HAP-1 (cell line): Measurements from ENCODE around the gene ZNF609.

ENCODE experiments used
- DNase-seq, 2 experiments: peaks; one replicate each; pipeline ENCODE4 v3.0.0-alpha.2; 2016 to 2020; ENCODE audit warnings: low spot score in 2 of 2
- H3K27me3 ChIP-seq: fragments of 250-450 bp; sonication (Bioruptor Pico); 2 replicates; pipeline ENCODE4 v1.5.1; 2020; ENCODE audit warnings: low read depth, mild to moderate bottlenecking, moderate library complexity
- H3K36me3 ChIP-seq: fragments of 250-450 bp; sonication (Bioruptor Pico); replicated peaks from 2 replicates; pipeline ENCODE4 v1.5.1; 2020; ENCODE audit warnings: mild to moderate bottlenecking
- H3K4me1 ChIP-seq: fragments of 250-450 bp; sonication (Bioruptor Pico); 2 replicates; pipeline ENCODE4 v1.5.1; 2020; ENCODE audit warnings: mild to moderate bottlenecking
- H3K4me3 ChIP-seq: fragments of 250-450 bp; sonication (Bioruptor Pico); 2 replicates; pipeline ENCODE4 v1.5.1; 2020; ENCODE audit warnings: mild to moderate bottlenecking, moderate library complexity
- H3K9me3 ChIP-seq: fragments of 250-450 bp; sonication (Bioruptor Pico); 2 replicates; pipeline ENCODE4 v1.5.1; 2020; ENCODE audit warnings: mild to moderate bottlenecking, moderate library complexity
- in situ Hi-C: fragments of 300-500 bp; cut with MboI; formaldehyde crosslinking; loops from 3 replicates; pipeline ENCODE4 v1.14.3; 2020; ENCODE audit warnings: low sequenced_read_pairs, inconsistent platforms, mixed read lengths

ZNF609 gene

DNA sequence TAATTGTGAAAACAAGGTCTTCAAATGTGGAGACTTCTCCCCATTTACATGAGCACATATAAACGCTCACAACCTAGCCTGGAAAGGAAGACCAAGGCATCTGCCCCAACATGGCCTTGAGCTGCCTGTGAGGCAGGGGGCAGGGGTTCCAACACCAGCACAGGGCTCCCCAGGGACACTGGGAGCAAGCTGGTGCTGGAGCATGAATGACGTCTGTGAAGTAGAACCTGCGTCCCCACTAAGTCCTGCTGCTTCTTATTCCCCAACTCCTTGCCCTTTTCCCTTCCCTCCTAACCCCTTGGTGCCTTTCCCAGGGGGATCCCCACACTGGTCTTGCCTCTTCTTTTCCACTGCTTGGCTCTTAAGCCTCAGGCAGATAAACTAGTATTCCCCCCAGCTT, 221.9 kb downstream of the ZNF609 start:
- H3K9me3 ChIP-seq = no peaks in the 10 kb centered on the region
- no peaks in the 10 kb centered on the region for H3K27me3 ChIP-seq
- no peak for DNase-seq
- in situ Hi-C loops = loop anchor here (5.0 kb wide), 2 partner anchors 45 to 260 kb away; no protein-coding TSS in a partner anchor
- H3K4me1 ChIP-seq = no peaks in the 10 kb centered on the region
- H3K36me3 ChIP-seq = peaks cover 87% of the 10 kb centered on the region
- H3K4me3 ChIP-seq = no peak overlapping the region

DNA sequence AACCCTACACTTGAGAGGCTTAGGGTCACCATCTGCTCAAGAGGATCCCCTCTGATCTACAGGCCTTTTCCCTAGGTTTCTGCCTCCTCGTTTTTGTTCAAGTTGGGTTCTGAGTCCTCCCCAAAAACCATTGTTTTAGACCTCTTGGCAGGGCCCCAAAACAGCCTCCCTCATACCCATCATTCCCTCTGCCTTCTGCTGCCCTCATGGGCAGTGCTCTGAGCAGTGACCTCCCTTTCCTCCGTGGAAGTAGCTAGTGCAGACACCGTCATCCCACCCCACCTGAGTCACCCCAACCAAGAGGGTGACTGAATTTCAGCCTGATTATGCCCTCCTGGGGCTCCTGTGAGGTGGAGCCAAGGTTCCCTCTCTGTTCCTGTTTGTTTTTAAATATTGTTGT, 223.0 kb downstream of the ZNF609 start:
- Histone ChIP-seq H3K4me1 (peaks cover 1% of the 10 kb centered on the region), H3K4me3 (no peak overlapping the region), H3K9me3 (no peaks in the 10 kb centered on the region), H3K36me3 (peaks cover 93% of the 10 kb centered on the region), H3K27me3 (no peaks in the 10 kb centered on the region)
- no peak for DNase-seq
- in situ Hi-C loops = loop anchor here (5.0 kb wide), 2 partner anchors 44 to 261 kb away; no protein-coding TSS in a partner anchor

DNA sequence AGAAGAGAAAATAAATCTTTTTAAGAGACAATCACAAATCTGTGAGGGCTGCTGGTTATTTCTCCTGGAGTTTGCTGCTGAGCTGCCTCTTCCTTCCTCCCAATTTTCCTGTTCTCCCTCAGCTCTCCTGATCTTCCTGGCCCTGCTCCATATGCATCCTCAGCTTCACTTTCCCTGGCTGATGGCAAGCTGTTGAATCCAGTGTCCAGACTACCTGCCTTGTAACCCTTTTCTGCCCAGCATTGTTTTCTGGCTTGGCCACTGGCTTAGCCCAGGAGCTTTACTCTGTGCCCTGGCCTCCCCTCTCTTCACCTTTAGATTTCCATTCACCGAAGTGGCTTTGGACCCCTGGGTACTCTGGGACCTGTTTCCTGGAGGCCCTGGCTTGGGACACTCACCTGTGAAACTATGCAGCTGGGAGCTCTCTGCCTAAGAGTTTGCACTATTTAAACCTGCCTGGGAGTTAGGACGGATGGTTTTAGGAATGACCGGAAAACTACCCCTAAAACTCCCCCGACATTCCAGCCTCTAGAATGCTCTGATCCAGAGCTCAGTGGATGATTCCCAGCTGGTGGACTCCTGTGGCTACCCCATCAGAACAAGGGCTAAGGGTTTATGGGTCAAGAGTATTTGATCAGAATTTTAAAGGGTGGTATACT, 225.0 kb downstream of the ZNF609 start:
- no peaks in the 10 kb centered on the region for H3K27me3 ChIP-seq
- peaks cover 91% of the 10 kb centered on the region for H3K36me3 ChIP-seq
- H3K4me3 ChIP-seq = no peak overlapping the region
- in situ Hi-C loops = no loop called here
- no peak for DNase-seq
- H3K4me1 ChIP-seq = peaks cover 7% of the 10 kb centered on the region
- no peaks in the 10 kb centered on the region for H3K9me3 ChIP-seq

DNA sequence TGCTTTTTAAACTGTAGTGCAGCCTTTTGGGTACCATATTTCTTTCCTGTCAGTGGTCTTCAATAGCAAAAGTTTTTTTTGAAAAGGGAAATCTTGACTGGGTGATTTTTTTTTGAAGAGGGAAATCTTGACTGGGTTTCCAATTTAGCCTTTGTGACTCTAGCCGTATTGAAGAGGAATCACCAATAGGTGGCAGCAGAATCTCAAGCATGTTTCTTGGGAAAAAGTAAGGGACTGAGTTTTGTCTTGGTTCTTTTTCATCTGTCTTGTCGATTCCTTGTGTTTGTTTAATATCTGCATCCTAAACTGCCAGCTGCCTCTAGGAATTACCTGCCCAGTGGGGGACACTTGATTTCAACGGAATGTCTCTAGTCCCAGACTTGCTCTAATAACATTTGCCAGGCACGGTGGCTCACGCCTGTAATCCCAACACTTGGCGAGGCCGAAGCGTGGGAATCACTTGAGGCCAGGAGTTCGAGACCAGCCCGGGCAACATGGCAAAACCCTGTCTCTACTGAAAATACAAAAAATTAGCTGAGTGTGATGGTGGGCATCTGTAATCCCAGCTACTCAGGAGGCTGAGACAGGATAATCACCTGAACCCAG, 225.9 kb downstream of the ZNF609 start:
- Histone ChIP-seq H3K9me3 (no peaks in the 10 kb centered on the region), H3K4me1 (peaks cover 7% of the 10 kb centered on the region), H3K4me3 (no peak overlapping the region), H3K27me3 (no peaks in the 10 kb centered on the region), H3K36me3 (peaks cover 91% of the 10 kb centered on the region)
- in situ Hi-C loops = no loop called here
- peak; percentile 76 to 80 for DNase-seq

DNA sequence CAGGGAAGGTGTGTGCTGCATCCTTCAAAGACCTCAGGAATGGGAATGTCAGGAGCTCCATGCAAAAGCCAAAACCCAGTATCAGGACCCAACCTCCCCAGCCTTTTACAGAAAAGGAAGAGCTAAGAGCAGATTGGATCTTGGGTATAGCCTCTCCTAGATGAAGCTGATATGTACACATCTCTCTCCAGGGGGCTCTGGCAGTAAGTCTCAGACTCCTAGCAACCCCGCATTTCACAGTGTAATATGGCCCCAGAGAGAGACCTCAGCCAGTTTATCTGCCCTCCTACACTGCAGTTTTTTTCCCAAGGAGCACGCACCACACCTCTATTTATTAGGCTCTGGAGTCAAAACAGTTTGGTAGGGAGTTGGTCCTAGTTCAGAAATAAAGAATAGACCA, 226.8 kb downstream of the ZNF609 start:
- Histone ChIP-seq H3K27me3 (no peaks in the 10 kb centered on the region), H3K4me3 (no peak overlapping the region), H3K4me1 (peaks cover 7% of the 10 kb centered on the region), H3K36me3 (peaks cover 84% of the 10 kb centered on the region), H3K9me3 (no peaks in the 10 kb centered on the region)
- in situ Hi-C loops = no loop called here
- DNase-seq = no peak

DNA sequence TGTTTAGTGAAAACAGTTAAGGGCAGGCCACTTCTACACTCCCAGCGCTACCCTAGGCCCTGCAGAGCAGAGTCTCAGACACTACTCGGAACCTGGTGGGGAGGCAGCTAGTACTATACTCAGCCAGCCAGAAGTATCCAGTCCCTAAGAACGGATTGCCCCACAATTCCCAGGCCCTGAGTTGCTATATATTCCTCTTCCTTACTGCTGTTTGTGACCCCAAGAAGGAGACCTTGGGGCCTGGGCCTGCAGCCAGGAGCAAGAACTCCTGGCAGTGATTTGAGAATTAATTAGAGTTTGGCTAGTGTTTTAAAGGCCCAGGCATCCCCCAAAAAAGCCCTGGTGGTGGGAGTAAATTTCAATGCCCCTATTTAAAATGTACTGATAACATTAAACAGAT, 227.3 kb downstream of the ZNF609 start:
- in situ Hi-C loops = no loop called here
- H3K4me1 ChIP-seq = peaks cover 7% of the 10 kb centered on the region
- no peaks in the 10 kb centered on the region for H3K9me3 ChIP-seq
- no peaks in the 10 kb centered on the region for H3K27me3 ChIP-seq
- H3K36me3 ChIP-seq = peaks cover 81% of the 10 kb centered on the region
- no peak overlapping the region for H3K4me3 ChIP-seq
- DNase-seq = no peak

DNA sequence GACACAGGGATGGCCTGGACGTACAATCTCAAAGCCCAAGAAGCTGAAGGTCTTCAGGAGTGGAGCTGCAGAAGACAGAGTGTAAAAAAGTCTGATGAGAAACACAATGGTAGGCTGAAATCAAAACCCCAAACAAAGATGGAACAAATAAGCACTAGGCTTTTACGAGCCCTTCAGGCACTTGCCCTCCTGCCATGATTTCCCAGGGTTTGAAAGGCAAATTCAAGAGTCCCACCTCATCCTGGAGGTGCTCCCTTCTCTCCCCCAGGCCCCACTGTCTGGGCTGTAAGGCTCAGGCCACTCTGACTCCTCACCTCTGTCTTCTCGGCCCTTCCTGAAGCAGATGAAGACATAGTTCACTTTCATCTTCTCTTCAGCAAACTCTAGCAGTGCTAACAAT, 228.4 kb downstream of the ZNF609 start:
- peaks cover 81% of the 10 kb centered on the region for H3K36me3 ChIP-seq
- H3K4me3 ChIP-seq = no peak overlapping the region
- DNase-seq = no peak
- H3K27me3 ChIP-seq = no peaks in the 10 kb centered on the region
- in situ Hi-C loops = no loop called here
- H3K9me3 ChIP-seq = no peaks in the 10 kb centered on the region
- H3K4me1 ChIP-seq = peaks cover 7% of the 10 kb centered on the region

DNA sequence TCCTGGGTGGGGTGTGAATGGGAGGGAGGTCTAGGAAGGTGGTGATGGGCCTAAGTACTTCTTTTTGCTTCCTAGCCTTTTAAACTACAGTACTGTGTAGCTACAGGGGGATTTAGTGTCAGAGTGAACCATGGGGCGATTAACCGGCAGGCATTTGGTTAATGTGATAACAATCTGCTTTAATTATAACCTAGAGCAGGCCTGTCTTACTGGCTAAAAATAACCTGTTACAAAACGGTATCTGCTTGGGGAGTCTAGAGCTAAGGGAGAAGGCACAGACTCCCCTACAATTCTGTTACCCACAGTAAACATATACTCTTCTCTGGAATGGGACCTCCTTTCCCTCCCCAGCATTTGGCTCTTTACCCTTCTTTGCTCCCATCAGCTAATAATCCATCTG, 229.6 kb downstream of the ZNF609 start:
- H3K9me3 ChIP-seq = no peaks in the 10 kb centered on the region
- no peak overlapping the region for H3K4me3 ChIP-seq
- H3K36me3 ChIP-seq = peaks cover 78% of the 10 kb centered on the region
- no peaks in the 10 kb centered on the region for H3K27me3 ChIP-seq
- peaks cover 12% of the 10 kb centered on the region for H3K4me1 ChIP-seq
- in situ Hi-C loops = no loop called here
- no peak for DNase-seq

DNA sequence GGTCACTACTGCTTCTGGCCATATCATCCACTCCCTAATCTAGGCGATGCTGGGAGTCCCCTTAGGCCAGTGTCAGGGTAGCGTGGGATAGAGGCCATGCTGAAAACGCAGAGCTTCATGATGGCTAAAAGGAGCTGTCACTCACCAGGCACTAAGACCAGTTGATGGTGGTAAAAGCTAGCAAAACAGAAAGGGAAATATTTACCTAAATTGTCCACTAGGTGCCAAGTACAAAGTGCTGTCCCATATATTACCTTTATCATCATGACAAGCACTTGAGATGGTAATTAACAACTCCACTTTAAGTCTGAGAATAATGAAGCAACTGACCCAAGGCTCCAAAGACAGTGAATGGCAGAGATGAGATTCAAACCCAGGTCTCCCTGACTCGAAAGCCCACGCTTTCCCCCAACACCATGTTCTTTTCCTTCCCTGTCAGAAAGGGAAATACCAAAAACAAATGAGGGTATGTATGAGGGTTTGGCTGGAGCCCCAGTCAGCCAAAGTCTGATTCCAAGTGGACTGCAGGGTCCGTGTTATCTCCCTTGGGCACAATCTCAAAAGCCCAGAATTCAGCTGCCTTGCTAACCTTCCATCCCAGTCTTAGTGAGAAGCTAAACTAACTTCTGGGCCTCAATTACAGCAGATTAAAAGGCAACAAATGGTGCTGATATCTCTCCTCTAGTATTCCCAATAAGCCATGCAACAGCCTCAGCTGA, 230.4 kb downstream of the ZNF609 start:
- no peak overlapping the region for H3K4me3 ChIP-seq
- no peaks in the 10 kb centered on the region for H3K9me3 ChIP-seq
- H3K27me3 ChIP-seq = no peaks in the 10 kb centered on the region
- peaks cover 79% of the 10 kb centered on the region for H3K36me3 ChIP-seq
- no peak for DNase-seq
- H3K4me1 ChIP-seq = peaks cover 20% of the 10 kb centered on the region
- in situ Hi-C loops = no loop called here

DNA sequence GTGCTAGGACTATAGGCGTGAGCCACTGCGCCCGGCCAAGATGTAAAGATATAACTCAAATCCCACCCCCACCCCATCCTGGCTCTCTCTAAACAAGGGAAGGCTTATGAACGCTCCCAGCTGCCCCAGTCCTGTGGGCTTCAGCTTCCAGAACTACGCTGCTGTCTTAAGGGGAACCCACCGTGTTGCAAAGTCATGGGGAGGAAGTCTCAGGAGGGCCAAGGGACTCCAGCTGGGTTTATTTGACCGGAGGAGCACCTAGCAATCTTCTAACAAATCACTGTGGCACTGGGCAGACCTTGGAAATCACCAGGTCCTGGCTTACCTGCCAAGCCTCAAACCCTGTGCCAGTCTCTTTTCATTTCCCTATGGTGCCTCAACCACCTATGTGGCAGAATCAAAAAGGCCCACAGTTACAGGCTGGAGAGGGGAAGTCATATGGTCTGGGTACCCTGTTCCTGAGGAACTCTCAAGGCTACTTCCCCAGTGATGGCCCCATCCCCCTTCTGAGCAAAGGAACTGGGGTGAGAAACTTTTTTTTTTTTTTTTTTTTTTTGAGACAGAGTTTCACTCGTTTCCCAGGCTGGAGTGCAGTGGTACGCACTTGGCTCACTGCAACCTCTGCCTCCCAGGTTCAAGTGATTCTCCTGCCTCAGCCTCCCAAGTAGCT, 231.7 kb downstream of the ZNF609 start:
- peaks cover 71% of the 10 kb centered on the region for H3K36me3 ChIP-seq
- no peak overlapping the region for H3K4me3 ChIP-seq
- H3K4me1 ChIP-seq = peaks cover 21% of the 10 kb centered on the region
- DNase-seq = no peak
- in situ Hi-C loops = no loop called here
- no peaks in the 10 kb centered on the region for H3K27me3 ChIP-seq
- no peaks in the 10 kb centered on the region for H3K9me3 ChIP-seq

DNA sequence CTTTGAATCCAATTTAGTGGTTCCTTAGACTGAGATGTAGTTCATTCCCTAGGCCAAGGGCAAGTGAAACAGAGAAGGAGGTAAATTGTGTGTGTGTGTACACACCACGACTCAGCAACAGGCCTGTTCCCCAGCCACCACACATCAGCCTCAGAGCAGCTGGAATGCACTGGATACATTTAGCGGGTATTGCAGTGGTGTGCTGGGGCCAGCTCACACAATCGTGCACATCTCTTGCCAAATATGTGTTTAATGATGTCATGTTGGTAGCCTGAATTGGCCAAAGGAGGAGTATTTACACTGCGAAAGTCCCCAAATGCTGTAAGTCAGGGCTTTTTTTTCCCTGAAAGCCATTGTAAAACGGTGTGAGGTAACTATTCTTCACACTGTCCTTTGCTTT, 232.8 kb downstream of the ZNF609 start:
- no peaks in the 10 kb centered on the region for H3K9me3 ChIP-seq
- no peak for DNase-seq
- H3K27me3 ChIP-seq = no peaks in the 10 kb centered on the region
- no peak overlapping the region for H3K4me3 ChIP-seq
- H3K4me1 ChIP-seq = peaks cover 21% of the 10 kb centered on the region
- in situ Hi-C loops = no loop called here
- peaks cover 60% of the 10 kb centered on the region for H3K36me3 ChIP-seq

DNA sequence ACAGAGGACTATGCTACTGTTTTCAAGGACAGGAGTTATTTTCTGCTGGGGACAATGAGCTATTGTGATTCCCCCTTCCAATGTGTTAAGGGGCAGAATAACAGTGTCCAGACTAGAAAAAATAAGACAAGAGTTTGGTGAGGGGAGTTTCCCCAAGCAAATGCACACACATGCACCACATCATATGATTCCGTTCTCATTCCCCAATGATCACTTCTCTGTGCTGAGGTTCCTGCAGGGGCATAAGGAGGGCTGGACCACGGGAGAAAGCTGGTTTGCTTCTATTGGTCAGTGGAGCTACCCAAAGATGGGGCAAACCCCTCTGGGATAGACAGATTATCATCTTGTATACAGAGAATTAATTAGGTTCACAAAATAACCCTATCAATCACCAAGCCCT, 234.4 kb downstream of the ZNF609 start:
- Histone ChIP-seq H3K4me3 (no peak overlapping the region), H3K27me3 (no peaks in the 10 kb centered on the region), H3K36me3 (peaks cover 45% of the 10 kb centered on the region), H3K9me3 (no peaks in the 10 kb centered on the region), H3K4me1 (peaks cover 22% of the 10 kb centered on the region)
- DNase-seq = no peak
- in situ Hi-C loops = no loop called here

DNA sequence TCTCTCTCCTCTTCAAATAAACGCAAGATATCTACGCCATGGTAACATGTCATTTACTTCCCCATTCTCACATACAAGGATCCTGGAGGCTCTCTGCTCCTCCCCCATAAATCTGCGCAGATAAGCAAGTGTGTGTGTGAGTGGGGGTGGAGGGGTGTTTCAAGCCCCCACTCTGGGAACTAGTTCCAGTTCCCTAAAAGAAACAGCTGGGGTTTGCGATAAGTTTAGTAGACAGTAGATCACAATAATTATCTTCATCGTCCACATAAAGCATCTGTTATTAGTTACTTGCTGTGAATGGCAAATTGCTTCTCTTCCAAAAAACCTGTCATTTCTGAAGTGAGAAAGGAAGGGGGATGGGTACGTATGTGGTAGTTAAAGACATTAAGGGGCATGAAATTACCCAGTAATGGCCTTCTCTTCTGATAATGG, 235.2 kb downstream of the ZNF609 start:
- Histone ChIP-seq H3K9me3 (no peaks in the 10 kb centered on the region), H3K36me3 (peaks cover 42% of the 10 kb centered on the region), H3K4me1 (peaks cover 29% of the 10 kb centered on the region), H3K27me3 (no peaks in the 10 kb centered on the region), H3K4me3 (no peak overlapping the region)
- no peak for DNase-seq
- in situ Hi-C loops = no loop called here

DNA sequence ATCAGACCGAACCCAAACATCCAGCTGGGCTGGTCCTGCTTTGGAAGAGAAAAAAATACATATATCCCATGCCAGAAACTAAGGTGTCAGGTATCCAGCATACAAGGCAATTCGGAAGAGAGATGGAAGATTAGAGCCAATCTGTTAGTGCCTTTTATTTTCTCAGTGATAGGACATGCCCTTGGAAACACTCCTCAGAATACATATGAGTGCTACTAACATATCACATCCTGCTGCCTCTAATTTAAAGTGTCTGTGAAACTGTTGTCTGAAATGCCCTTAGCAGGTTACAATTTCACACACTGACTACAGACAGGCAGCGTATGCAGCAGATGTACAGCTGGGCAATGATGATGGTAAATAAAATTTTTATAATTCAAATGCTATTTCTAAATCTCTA, 236.1 kb downstream of the ZNF609 start:
- no peaks in the 10 kb centered on the region for H3K27me3 ChIP-seq
- in situ Hi-C loops = no loop called here
- DNase-seq = no peak
- no peak overlapping the region for H3K4me3 ChIP-seq
- H3K36me3 ChIP-seq = peaks cover 34% of the 10 kb centered on the region
- peaks cover 37% of the 10 kb centered on the region for H3K4me1 ChIP-seq
- no peaks in the 10 kb centered on the region for H3K9me3 ChIP-seq
